HepG2 (cell line): ENCODE results near the gene ARPIN. TPM values are rescaled to one million over a fixed set of nuclear protein-coding genes. Genes with fewer than 3 reads are reported as not detected.

Experiments
- ARID5B ChIP-seq: IDR thresholded peaks from 2 replicates; pipeline ENCODE4 v1.4.0; 2020; ENCODE audit warnings: mild to moderate bottlenecking, missing genetic modification reagents
- FOXA3 ChIP-seq: IDR thresholded peaks from 2 replicates; pipeline ENCODE4 v1.6.1; 2016; ENCODE audit warnings: missing genetic modification reagents, missing compliant biosample characterization
- KDM4B ChIP-seq: sonication (generic); formaldehyde crosslinking; IDR thresholded peaks from 2 replicates; pipeline ENCODE4 v1.4.0; 2020; ENCODE audit warnings: missing genetic modification reagents
- LRRFIP1 ChIP-seq: sonication (generic); formaldehyde crosslinking; conservative IDR thresholded peaks from 2 replicates; pipeline ENCODE4 v1.4.0; 2020; ENCODE audit warnings: missing genetic modification reagents
- PHF20 ChIP-seq: sonication (generic); formaldehyde crosslinking; IDR thresholded peaks from 2 replicates; pipeline ENCODE4 v1.5.0; 2020; ENCODE audit warnings: mild to moderate bottlenecking, missing genetic modification reagents
- SKI ChIP-seq: fragments of 450-650 bp; IDR thresholded peaks from one replicate; pipeline ENCODE4 v1.6.1; 2018; ENCODE audit warnings: mild to moderate bottlenecking; ENCODE audit not compliant: partially characterized antibody
- SRSF1 ChIP-seq: fragments of 200-400 bp; formaldehyde crosslinking; optimal IDR thresholded peaks from 2 replicates; pipeline ENCODE3; 2017; ENCODE audit warnings: mild to moderate bottlenecking, low read depth, low read length, moderate library complexity
- TFDP2 ChIP-seq: sonication (generic); formaldehyde crosslinking; IDR thresholded peaks from 2 replicates; pipeline ENCODE4 v1.4.0; 2020; ENCODE audit warnings: missing genetic modification reagents
- ZBTB20 ChIP-seq: sonication (generic); formaldehyde crosslinking; IDR thresholded peaks from 2 replicates; pipeline ENCODE4 v1.8.1; 2023; ENCODE audit warnings: missing genetic modification reagents, low read depth, mild to moderate bottlenecking, borderline replicate concordance
- ZBTB3 ChIP-seq: sonication (generic); formaldehyde crosslinking; IDR thresholded peaks from 2 replicates; pipeline ENCODE4 v1.4.0; 2020; ENCODE audit warnings: low read depth, mild to moderate bottlenecking, moderate library complexity, missing genetic modification reagents, borderline replicate concordance
- ZNF777 ChIP-seq: sonication (generic); formaldehyde crosslinking; IDR thresholded peaks from 2 replicates; pipeline ENCODE4 v1.4.0; 2020; ENCODE audit warnings: missing genetic modification reagents
- polyA plus RNA-seq, 8 experiments: library from polyadenylated mRNA; depleted of rRNA in 3 of 8; stranded (reverse) in 7 of 8; unstranded in 1 of 8; fragments of >200 nt; fragmentation: Illumina TruSeq in 4 of 8; extraction: Trizol in 4 of 8; gene quantifications; 2 replicates each; pipeline versions ENCODE4 v1.2.1 to v1.2.3, GENCODE V29; 2011 to 2016; ENCODE audit warnings: low read depth in 4 of 8, missing spikeins in 1 of 8, mixed read lengths in 1 of 8; ENCODE audit not compliant: insufficient read depth in 1 of 8
- total RNA-seq, 5 experiments: library from RNA; depleted of rRNA; stranded (reverse); fragments of >200 nt; fragmentation: Illumina TruSeq; extraction: Trizol; gene quantifications; 2 replicates each; pipeline ENCODE4 v1.2.3, GENCODE V29; 2016; ENCODE audit warnings: low read depth in 1 of 5

Gene ARPIN
- total and polyA plus RNA-seq, 2 of the 13 experiments (the other 11 are each of a cell fraction or from before 2014, with no cell fraction given), result 2.8 to 5.0 TPM

GRCh38 chr15:89877083-89877425 is 35.7 kb downstream of the ARPIN start (continued):
- TF ChIP-seq KDM4B (CRISPR knock-in tag), result no peak
- no peak for TF ChIP-seq ZBTB20 (CRISPR knock-in tag)
- no peak for TF ChIP-seq TFDP2 (CRISPR knock-in tag)
- TF ChIP-seq LRRFIP1, result no peak
- no peak for TF ChIP-seq ZNF777 (CRISPR knock-in tag)
- no peak for TF ChIP-seq SKI
- TF ChIP-seq ZBTB3 (CRISPR knock-in tag), result no peak
- TF ChIP-seq PHF20 (CRISPR knock-in tag), result no peak
- no peak for TF ChIP-seq SRSF1
- no peak for TF ChIP-seq FOXA3 (CRISPR knock-in tag)
- no peak for TF ChIP-seq ARID5B
